Stimulated activated CD4-positive, alpha-beta T cell treated with anti-CD3 and anti-CD28 coated beads, Interleukin-1b, Interleukin-23, amount 100 ng/mL, for 24 hours (primary cell): ENCODE data around the gene LUZP1.
"Not testable (repeated sequence)": the region's sequence is repeated elsewhere in the genome, so short reads cannot be mapped to it uniquely, and the experiment has no call there.

Experiments
- DNase-seq, 4 experiments: peaks; one replicate each; pipeline ENCODE4 v3.0.0-alpha.2; 2020; ENCODE audit warnings: low read depth in 4 of 4, low spot score in 1 of 4

LUZP1 gene

GRCh38 chr1:23168445-23169194, at the start of gene LUZP1:
Gene LUZP1, minus strand, starts transcription at chr1:23168856.
- DNase-seq: peak; percentile 78 to 91 (median 86)

- DNase-seq: no peak
These were observed 48.9 kb upstream of the LUZP1 start, which contains the start of gene HTR1D for GRCh38 chr1:23217421-23218115. Gene HTR1D, minus strand, starts transcription at chr1:23217502. Its CDS starts 23,283 bp downstream, at chr1:23194219.

- DNase-seq: peak in 3 of 4 experiments; percentile 5 to 10 (median 10)
These were observed 48.2 kb upstream of the LUZP1 start for GRCh38 chr1:23216771-23217420.

- no peak for DNase-seq
These were observed 47.2 kb upstream of the LUZP1 start for GRCh38 chr1:23215751-23216449.

- DNase-seq: no peak
These were observed 46.6 kb upstream of the LUZP1 start for GRCh38 chr1:23215291-23215690.

GRCh38 chr1:23214640-23215039, 46.0 kb upstream of the LUZP1 start:
- DNase-seq: no peak

GRCh38 chr1:23211955-23212354, 43.3 kb upstream of the LUZP1 start:
- DNase-seq: no peak

GRCh38 chr1:23210963-23211362, 42.3 kb upstream of the LUZP1 start:
- no peak for DNase-seq

- DNase-seq: no peak
These were observed 41.7 kb upstream of the LUZP1 start for GRCh38 chr1:23210351-23210785.

- no peak for DNase-seq
These were observed 41.1 kb upstream of the LUZP1 start for GRCh38 chr1:23209770-23210169.

- DNase-seq: no peak
These were observed 39.9 kb upstream of the LUZP1 start for GRCh38 chr1:23208527-23208926.

- DNase-seq: not testable (repeated sequence)
These were observed 39.1 kb upstream of the LUZP1 start for GRCh38 chr1:23207733-23208132.

- DNase-seq: no peak
These were observed 33.6 kb upstream of the LUZP1 start for GRCh38 chr1:23202263-23202749.

GRCh38 chr1:23200883-23201282, 32.2 kb upstream of the LUZP1 start:
- no peak for DNase-seq

GRCh38 chr1:23198373-23198772, 29.7 kb upstream of the LUZP1 start:
- no peak for DNase-seq

- DNase-seq: no peak
These were observed 28.1 kb upstream of the LUZP1 start for GRCh38 chr1:23196627-23197328.

GRCh38 chr1:23194119-23194984, 25.7 kb upstream of the LUZP1 start:
- no peak for DNase-seq

GRCh38 chr1:23193391-23194118, 24.9 kb upstream of the LUZP1 start:
- no peak for DNase-seq

GRCh38 chr1:23191199-23191598, 22.5 kb upstream of the LUZP1 start:
- DNase-seq: no peak
